ENCODE measurements around the gene WNT5B. TPM values are rescaled to one million over a fixed set of nuclear protein-coding genes. Genes with fewer than 3 reads are reported as not detected.

The WNT5B gene
- total RNA-seq, 2 experiments from 2014 or later, result 0.86 to 14.7 TPM

- ChIA-PET CTCF (ENCODE audit: unreplicated experiment) (interaction anchor here (0.5 to 1.7 kb wide), 4 partner anchors 41 to 465 kb away, joined by 3 to 8 read pairs (median 4); no protein-coding TSS in a partner anchor), POLR2A (interaction anchor here (0.7 to 1.7 kb wide), 4 partner anchors 19 to 65 kb away, joined by 3 to 4 read pairs (median 4); no protein-coding TSS in a partner anchor)
- Histone ChIP-seq H3K4me3 (ENCODE audit: low read depth, low read length, poor library complexity, severe bottlenecking) (no peak overlapping the region), H2AFZ (ENCODE audit: low read length) (no peak overlapping the region), H3K4me1 (ENCODE audit: insufficient read depth, low read length, poor library complexity, severe bottlenecking) (peaks cover 32% of the 10 kb centered on the region), H3K79me2 (ENCODE audit: insufficient read depth, low read depth, low read length) (peaks cover 15% of the 10 kb centered on the region; the same call in 1 of the 2 replicates), H3K27ac (ENCODE audit: low read depth, low read length, poor library complexity, severe bottlenecking) (no peak overlapping the region), H3K4me2 (ENCODE audit: low read length) (no peak overlapping the region), H3K36me3 (ENCODE audit: insufficient read depth, low read length) (peaks cover 21% of the 10 kb centered on the region; the same call in 1 of the 2 replicates), H3K9me3 (ENCODE audit: low read length) (no peaks in the 10 kb centered on the region), H4K20me1 (ENCODE audit: insufficient read depth, low read length) (0 out of 2 replicates have a peak, but pooled peaks cover 3% of the 10 kb centered on the region), H3K9me2 (ENCODE audit: insufficient read depth, low read length) (no peaks in the 10 kb centered on the region)
- TF ChIP-seq CTCF (conservative IDR thresholded peaks at IDR 0.05; ENCODE audit: low read length) (no peak), EZH2phosphoT487 (IDR thresholded peaks at IDR 0.05; ENCODE audit: borderline replicate concordance, low read depth, low read length) (no peak)
- intact Hi-C loops (cut with micrococcal nuclease; ENCODE audit: unreplicated experiment), result loop anchor here (1.0 to 10.0 kb wide), 6 partner anchors 28 to 758 kb away; no protein-coding TSS in a partner anchor
- BruUV-seq (replicated peaks), result no TSS peak
- DNase-seq (ENCODE audit: low spot score), result no peak
Observed at GRCh38 chr12:1582709-1583050, 46.4 kb upstream of the WNT5B start.

- H2AFZ ChIP-seq (ENCODE audit: low read length), result no peak overlapping the region
Observed at GRCh38 chr12:1583421-1584078, 45.5 kb upstream of the WNT5B start.

More at GRCh38 chr12:1583421-1584078, 45.5 kb upstream of the WNT5B start:
- Histone ChIP-seq H3K4me3 (ENCODE audit: low read depth, low read length, poor library complexity, severe bottlenecking) (peak overlapping the region; percentile 47), H3K27ac (ENCODE audit: low read depth, low read length, poor library complexity, severe bottlenecking) (no peak overlapping the region), H3K4me2 (ENCODE audit: low read length) (peak overlapping the region; percentile 79), H3K79me2 (ENCODE audit: insufficient read depth, low read depth, low read length) (peaks cover 23% of the 10 kb centered on the region), H4K20me1 (ENCODE audit: insufficient read depth, low read length) (peaks cover 12% of the 10 kb centered on the region), H3K4me1 (ENCODE audit: insufficient read depth, low read length, poor library complexity, severe bottlenecking) (peaks cover 40% of the 10 kb centered on the region), H3K9me2 (ENCODE audit: insufficient read depth, low read length) (no peaks in the 10 kb centered on the region), H3K36me3 (ENCODE audit: insufficient read depth, low read length) (peaks cover 29% of the 10 kb centered on the region; the same call in 1 of the 2 replicates), H3K9me3 (ENCODE audit: low read length) (no peaks in the 10 kb centered on the region)
- POLR2A ChIA-PET, result interaction anchor here (0.6 to 1.7 kb wide), 10 partner anchors 9 to 867 kb away, joined by 3 to 5 read pairs (median 3); no protein-coding TSS in a partner anchor
- intact Hi-C loops (cut with micrococcal nuclease; ENCODE audit: unreplicated experiment), result loop anchor here (1.0 to 10.0 kb wide), 6 partner anchors 29 to 759 kb away; no protein-coding TSS in a partner anchor
- no TSS peak for BruUV-seq (replicated peaks)
- TF ChIP-seq CTCF (conservative IDR thresholded peaks at IDR 0.05; ENCODE audit: low read length) (peak; percentile 99), EZH2phosphoT487 (IDR thresholded peaks at IDR 0.05; ENCODE audit: borderline replicate concordance, low read depth, low read length) (no peak)
- CTCF ChIA-PET (ENCODE audit: unreplicated experiment), result interaction anchor here (1.0 to 1.7 kb wide), 4 partner anchors 65 to 466 kb away, joined by 4 to 8 read pairs (median 4); no protein-coding TSS in a partner anchor
- DNase-seq (ENCODE audit: low spot score), result peak; percentile 90
